BJ (cell line): Measurements from ENCODE around the gene NRIP2. TPM values are rescaled to one million over a fixed set of nuclear protein-coding genes. Genes with fewer than 3 reads are reported as not detected.

Source experiments
- polyA plus RNA-seq: library from polyadenylated mRNA; depleted of rRNA; stranded (reverse); fragments of >200 nt; gene quantifications from 2 replicates; pipeline ENCODE4 v1.2.3, GENCODE V29; 2011; rRNA removed

NRIP2 gene
- polyA plus RNA-seq, 1 experiment, result not detected

Other genes with a start within 250 kb of the NRIP2 start
- 27.1 and 32.4 TPM in 2 replicates for gene FKBP4, start 40.1 kb downstream of the NRIP2 start, polyA plus RNA-seq
- 21.9 and 27.6 TPM in 2 replicates for gene ITFG2, start 22.4 kb downstream of the NRIP2 start, polyA plus RNA-seq
- gene TEX52, start 22.0 kb upstream of the NRIP2 start, polyA plus RNA-seq, result not detected in 2 replicates
- gene FOXM1, start 42.1 kb upstream of the NRIP2 start, polyA plus RNA-seq, result 15.2 and 26.6 TPM in 2 replicates
- 40.0 and 55.7 TPM in 2 replicates for gene RHNO1, start 42.2 kb upstream of the NRIP2 start, polyA plus RNA-seq
- 42.1 and 43.7 TPM in 2 replicates for gene TULP3, start 55.9 kb upstream of the NRIP2 start, polyA plus RNA-seq
- 18.8 and 30.2 TPM in 2 replicates for gene TEAD4, start 124.4 kb upstream of the NRIP2 start, polyA plus RNA-seq
- 45.2 and 67.0 TPM in 2 replicates for gene TSPAN9, start 242.3 kb upstream of the NRIP2 start, polyA plus RNA-seq